ENCODE measurements around the gene EFHC1. TPM values are rescaled to one million over a fixed set of nuclear protein-coding genes. Genes with fewer than 3 reads are reported as not detected.
"Not testable (repeated sequence)": the region's sequence is repeated elsewhere in the genome, so short reads cannot be mapped to it uniquely, and the experiment has no call there.

The EFHC1 gene
- total RNA-seq, 1 donor from 2014 or later: 25.6 TPM

DNA sequence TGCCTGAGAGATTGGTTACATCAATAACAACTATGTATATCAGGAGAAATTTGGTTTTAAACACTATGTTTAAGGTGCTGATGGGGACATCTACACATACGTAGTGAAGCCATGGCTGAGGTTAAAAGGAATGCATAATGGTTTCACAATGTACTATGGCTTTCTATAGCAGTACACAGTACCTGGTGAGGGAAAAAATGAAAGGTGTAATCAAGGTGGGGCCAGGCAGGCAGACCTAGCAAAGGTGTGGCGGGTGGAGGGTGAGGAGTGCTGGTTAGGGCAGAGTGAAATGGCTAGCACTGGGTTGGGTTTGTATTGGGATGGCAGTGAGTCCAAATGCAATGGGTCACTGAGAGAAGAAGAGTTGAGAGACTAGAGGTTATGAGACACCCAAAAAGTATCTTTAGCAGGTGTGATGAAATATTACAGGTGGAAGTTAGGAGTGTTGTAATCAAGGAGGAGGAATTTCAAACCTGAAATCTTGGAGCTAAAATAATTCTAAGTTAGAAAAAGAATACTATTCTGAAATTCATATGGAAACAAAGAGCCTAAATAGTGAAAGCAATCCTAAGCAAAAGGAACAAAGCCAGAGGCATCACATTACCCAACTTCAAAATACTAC lies 35.9 kb upstream of the EFHC1 start:
- no peaks in the 10 kb centered on the region for H3K27me3 Mint-ChIP-seq (ENCODE audit: unreplicated experiment)
- TF ChIP-seq CTCF (IDR thresholded peaks at IDR 0.05; ENCODE audit: partially characterized antibody, unreplicated experiment): no peak
- DNase-seq: no peak
- no peaks in the 10 kb centered on the region for H3K4me1 Mint-ChIP-seq (ENCODE audit: low read depth, unreplicated experiment)
- no peaks in the 10 kb centered on the region for H3K36me3 Mint-ChIP-seq (ENCODE audit: unreplicated experiment)
- H3K27ac Mint-ChIP-seq (ENCODE audit: unreplicated experiment): no peak overlapping the region
- no peaks in the 10 kb centered on the region for H3K9me3 Mint-ChIP-seq (ENCODE audit: unreplicated experiment)
- H3K4me3 Mint-ChIP-seq (ENCODE audit: unreplicated experiment): no peak overlapping the region

DNA sequence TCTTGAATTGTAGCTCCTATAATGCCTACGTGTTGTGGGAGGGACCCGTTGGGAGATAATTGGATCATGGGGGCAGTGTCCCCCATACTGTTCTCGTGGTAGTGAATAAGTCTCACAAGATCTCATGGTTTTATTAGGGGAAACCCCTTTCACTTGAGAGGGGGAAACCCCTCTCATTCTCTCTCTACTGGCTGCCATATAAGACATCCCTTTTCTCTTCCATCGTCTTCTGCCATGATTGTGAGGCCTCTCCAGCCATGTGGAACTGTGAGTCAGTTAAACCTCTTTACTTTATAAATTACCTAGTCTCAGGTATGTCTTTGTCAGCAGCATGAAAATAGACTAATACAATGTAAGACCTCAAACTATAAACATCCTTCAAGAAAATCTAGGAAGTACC lies 35.1 kb upstream of the EFHC1 start:
- no peak for DNase-seq
- H3K4me1 Mint-ChIP-seq (ENCODE audit: low read depth, unreplicated experiment): no peaks in the 10 kb centered on the region
- H3K27ac Mint-ChIP-seq (ENCODE audit: unreplicated experiment): no peak overlapping the region
- no peak for TF ChIP-seq CTCF (IDR thresholded peaks at IDR 0.05; ENCODE audit: partially characterized antibody, unreplicated experiment)
- H3K9me3 Mint-ChIP-seq (ENCODE audit: unreplicated experiment): no peaks in the 10 kb centered on the region
- H3K36me3 Mint-ChIP-seq (ENCODE audit: unreplicated experiment): no peaks in the 10 kb centered on the region
- no peak overlapping the region for H3K4me3 Mint-ChIP-seq (ENCODE audit: unreplicated experiment)
- H3K27me3 Mint-ChIP-seq (ENCODE audit: unreplicated experiment): no peaks in the 10 kb centered on the region

GRCh38 chr6:52388119-52388518 lies 32.0 kb upstream of the EFHC1 start:
- H3K27me3 Mint-ChIP-seq (ENCODE audit: unreplicated experiment); H3K4me3 Mint-ChIP-seq (ENCODE audit: unreplicated experiment); H3K4me1 Mint-ChIP-seq (ENCODE audit: low read depth, unreplicated experiment); H3K36me3 Mint-ChIP-seq (ENCODE audit: unreplicated experiment); H3K9me3 Mint-ChIP-seq (ENCODE audit: unreplicated experiment); DNase-seq; H3K27ac Mint-ChIP-seq (ENCODE audit: unreplicated experiment): not testable (repeated sequence)

DNA sequence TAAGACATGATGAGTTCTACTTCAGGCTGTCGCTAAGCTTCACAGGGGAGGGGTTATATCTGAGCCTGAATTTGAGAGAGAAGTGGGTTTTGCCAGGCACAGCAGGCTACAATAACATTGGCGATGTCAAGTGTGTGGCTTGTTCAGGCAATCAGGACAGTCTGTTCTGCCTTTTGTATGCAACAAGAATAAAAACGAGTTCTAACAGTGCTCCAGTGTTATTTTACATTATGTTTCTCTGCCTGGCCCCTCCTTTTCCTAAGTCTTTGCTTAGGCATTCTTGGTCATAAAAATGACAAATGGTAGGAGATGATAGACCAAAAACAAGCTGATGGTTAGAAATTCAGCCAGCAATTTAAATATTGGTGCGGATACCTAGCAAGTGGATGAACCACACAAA lies 31.4 kb upstream of the EFHC1 start:
- no peak for DNase-seq
- TF ChIP-seq CTCF (IDR thresholded peaks at IDR 0.05; ENCODE audit: partially characterized antibody, unreplicated experiment): no peak
- Mint-ChIP-seq H3K27ac (ENCODE audit: unreplicated experiment) (no peak overlapping the region), H3K9me3 (ENCODE audit: unreplicated experiment) (no peaks in the 10 kb centered on the region), H3K4me3 (ENCODE audit: unreplicated experiment) (no peak overlapping the region), H3K4me1 (ENCODE audit: low read depth, unreplicated experiment) (no peaks in the 10 kb centered on the region), H3K36me3 (ENCODE audit: unreplicated experiment) (no peaks in the 10 kb centered on the region), H3K27me3 (ENCODE audit: unreplicated experiment) (no peaks in the 10 kb centered on the region)

DNA sequence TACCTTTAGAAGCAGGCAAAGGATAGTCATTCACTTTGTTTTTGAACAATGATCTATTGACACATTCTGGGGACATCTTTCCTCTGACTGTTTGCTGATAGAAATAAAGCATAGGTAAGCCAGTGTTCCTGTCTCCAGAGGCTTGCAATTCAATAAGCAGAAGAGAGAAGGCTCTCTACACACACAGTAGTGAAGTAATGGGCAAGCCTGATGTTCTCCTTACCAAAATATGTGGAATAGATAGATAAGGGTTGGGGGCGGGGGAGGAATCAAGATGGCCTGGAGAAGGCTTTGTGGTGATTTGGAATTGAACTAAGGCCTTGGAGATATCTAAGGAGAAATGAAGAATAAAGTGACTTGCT lies 30.9 kb upstream of the EFHC1 start:
- H3K9me3 Mint-ChIP-seq (ENCODE audit: unreplicated experiment): no peaks in the 10 kb centered on the region
- H3K4me3 Mint-ChIP-seq (ENCODE audit: unreplicated experiment): no peak overlapping the region
- no peaks in the 10 kb centered on the region for H3K36me3 Mint-ChIP-seq (ENCODE audit: unreplicated experiment)
- no peak for DNase-seq
- H3K27ac Mint-ChIP-seq (ENCODE audit: unreplicated experiment): no peak overlapping the region
- no peaks in the 10 kb centered on the region for H3K4me1 Mint-ChIP-seq (ENCODE audit: low read depth, unreplicated experiment)
- no peak for TF ChIP-seq CTCF (IDR thresholded peaks at IDR 0.05; ENCODE audit: partially characterized antibody, unreplicated experiment)
- H3K27me3 Mint-ChIP-seq (ENCODE audit: unreplicated experiment): no peaks in the 10 kb centered on the region

All from glutamatergic neuron (in vitro differentiated cells).